HG03135 (cell line): ENCODE data around the gene PSTPIP2.
"Not testable (repeated sequence)": the region's sequence is repeated elsewhere in the genome, so short reads cannot be mapped to it uniquely, and the experiment has no call there.

Source experiments
- ATAC-seq: cut with Tn5 transposase; IDR thresholded peaks from one replicate; pipeline ENCODE4 v1.9.1; 2021; ENCODE audit warnings: mild to moderate bottlenecking, moderate library complexity; ENCODE audit not compliant: unreplicated experiment

Gene PSTPIP2

GRCh38 chr18:46071653-46072375 is at the start of gene PSTPIP2:
Gene PSTPIP2 (minus strand): TSS chr18:46072260. CDS start chr18:46072188, 72 bp downstream.
- ATAC-seq, result peak; percentile 66

GRCh38 chr18:46113751-46114150 is 41.7 kb upstream of the PSTPIP2 start:
- no peak for ATAC-seq

- no peak for ATAC-seq
Observed at GRCh38 chr18:46110406-46110805, 38.3 kb upstream of the PSTPIP2 start.

- ATAC-seq, result no peak
Observed at GRCh38 chr18:46109386-46109785, 37.3 kb upstream of the PSTPIP2 start.

GRCh38 chr18:46104128-46104911 is 32.3 kb upstream of the PSTPIP2 start, which contains the start of gene HAUS1:
Gene HAUS1 (plus strand): TSS chr18:46104385. CDS start chr18:46104412, 27 bp downstream.
- peak; percentile 75 for ATAC-seq

- no peak for ATAC-seq
Observed at GRCh38 chr18:46099463-46099862, 27.4 kb upstream of the PSTPIP2 start.

- no peak for ATAC-seq
Observed at GRCh38 chr18:46098616-46098933, 26.5 kb upstream of the PSTPIP2 start.

- peak; percentile 82 for ATAC-seq
Observed at GRCh38 chr18:46097801-46098615, 25.9 kb upstream of the PSTPIP2 start, which contains the start of gene ATP5F1A. Gene ATP5F1A (minus strand): TSS chr18:46098296. CDS start chr18:46098231, 65 bp downstream.

GRCh38 chr18:46097431-46097800 is 25.4 kb upstream of the PSTPIP2 start:
- peak; percentile 6 for ATAC-seq

GRCh38 chr18:46096651-46097300 is 24.7 kb upstream of the PSTPIP2 start:
- ATAC-seq, result no peak

GRCh38 chr18:46095532-46095931 is 23.5 kb upstream of the PSTPIP2 start:
- ATAC-seq, result no peak

- ATAC-seq, result not testable (repeated sequence)
Observed at GRCh38 chr18:46088501-46088900, 16.4 kb upstream of the PSTPIP2 start.

- no peak for ATAC-seq
Observed at GRCh38 chr18:46084431-46084830, 12.4 kb upstream of the PSTPIP2 start.

GRCh38 chr18:46080156-46080555 is 8.1 kb upstream of the PSTPIP2 start:
- ATAC-seq, result no peak

GRCh38 chr18:46079336-46079735 is 7.3 kb upstream of the PSTPIP2 start:
- ATAC-seq, result no peak

- ATAC-seq, result no peak
Observed at GRCh38 chr18:46073474-46074331, 1.6 kb upstream of the PSTPIP2 start.

GRCh38 chr18:46072959-46073358 is 899 bp upstream of the PSTPIP2 start:
- no peak for ATAC-seq

- no peak for ATAC-seq
Observed at GRCh38 chr18:46072376-46072867, 362 bp upstream of the PSTPIP2 start.

- no peak for ATAC-seq
Observed at GRCh38 chr18:46070815-46071652, 1.0 kb downstream of the PSTPIP2 start.
